Non-pigmented ciliary epithelial cell (primary cell): Measurements from ENCODE around the gene QTRT2.

Source experiments
- DNase-seq: peaks from one replicate; pipeline ENCODE4 v3.0.0-alpha.2; 2010; ENCODE audit warnings: low read depth

The QTRT2 gene

GRCh38 chr3:114122027-114122709 is 65.6 kb downstream of the QTRT2 start:
- DNase-seq, result no peak

GRCh38 chr3:114126461-114126860 is 69.9 kb downstream of the QTRT2 start:
- no peak for DNase-seq

- DNase-seq, result no peak
Observed at GRCh38 chr3:114127517-114127916, 71.0 kb downstream of the QTRT2 start.

DNA sequence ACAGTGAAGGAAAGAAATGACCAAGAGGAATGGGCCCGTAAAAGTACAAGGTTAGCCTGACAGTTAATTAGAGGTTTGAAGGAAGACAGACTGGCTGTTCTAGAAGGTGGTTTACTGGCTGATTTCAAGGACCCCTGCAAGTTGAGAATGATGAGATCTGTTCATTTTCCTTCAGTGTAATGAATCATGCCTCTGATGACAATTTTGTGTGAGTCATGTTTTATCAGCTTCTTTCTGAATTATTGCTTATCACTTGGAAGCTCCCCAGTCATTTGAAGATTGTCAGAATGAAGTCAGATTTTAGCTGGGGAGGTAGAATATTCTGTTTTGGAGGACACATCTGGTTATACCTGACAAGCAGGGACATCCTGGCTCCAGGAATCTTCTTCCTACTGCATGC is 71.7 kb downstream of the QTRT2 start:
- DNase-seq, result no peak

DNA sequence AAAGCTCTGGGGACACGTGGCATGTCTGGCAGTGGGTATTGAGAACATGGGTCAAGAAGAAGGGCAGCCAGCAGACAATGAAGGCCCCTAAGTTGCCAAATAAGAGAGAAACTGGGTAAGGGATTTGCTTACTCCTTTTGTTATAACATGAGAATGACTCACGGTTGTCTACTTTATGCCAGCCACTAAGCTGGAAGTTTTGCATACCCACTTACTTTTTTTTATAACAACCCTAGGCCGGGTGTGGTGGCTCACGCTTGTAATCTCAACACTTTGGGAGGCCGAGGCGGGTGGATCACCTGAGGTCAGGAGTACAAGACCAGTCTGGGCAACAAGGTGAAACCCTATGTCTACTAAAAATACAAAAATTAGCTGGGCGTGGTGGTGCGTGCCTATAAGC is 72.3 kb downstream of the QTRT2 start:
- no peak for DNase-seq

GRCh38 chr3:114132500-114132899 is 76.0 kb downstream of the QTRT2 start:
- no peak for DNase-seq

DNA sequence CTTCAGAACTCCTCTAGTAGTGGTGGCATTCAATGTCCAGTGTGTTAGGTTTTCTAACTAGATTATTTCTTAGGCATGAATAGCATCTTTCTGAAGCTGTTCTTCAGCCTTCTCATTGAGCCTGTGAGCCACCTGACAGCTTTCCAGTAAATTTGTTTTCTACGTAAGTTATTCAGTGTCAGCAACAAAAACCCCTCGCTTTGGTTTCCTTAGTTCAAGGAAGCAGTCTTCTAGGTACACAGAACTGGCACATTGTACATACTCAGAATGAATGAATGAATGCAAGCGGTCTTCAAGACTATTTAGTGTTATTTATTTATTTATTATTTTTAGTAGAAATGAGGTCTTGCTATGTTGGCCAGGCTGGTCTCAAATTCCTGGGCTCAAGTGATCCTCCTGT is 77.4 kb downstream of the QTRT2 start:
- DNase-seq, result no peak
